ENCODE data around the gene MB21D2.

The MB21D2 gene

GRCh38 chr3:192921793-192922192 lies 4.1 kb upstream of the MB21D2 start:
- no peak for DNase-seq

GRCh38 chr3:192920411-192920810 lies 2.8 kb upstream of the MB21D2 start:
- DNase-seq, result no peak

GRCh38 chr3:192919901-192920300 lies 2.2 kb upstream of the MB21D2 start:
- DNase-seq, result no peak

DNA sequence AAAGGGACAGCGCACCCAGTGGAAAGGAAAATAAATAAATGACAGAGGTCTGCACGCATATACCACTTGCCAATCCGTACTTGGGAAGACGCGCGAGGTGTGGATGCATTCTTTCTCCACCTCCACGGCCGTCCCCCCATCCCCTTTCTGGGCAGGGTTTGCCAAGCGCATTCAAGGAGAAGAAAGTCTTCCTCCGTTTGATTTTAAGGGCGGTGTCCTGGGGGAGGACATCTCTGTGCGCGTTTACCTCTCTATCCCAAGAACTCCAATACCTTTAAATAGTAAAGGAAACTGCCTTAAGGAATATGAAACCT lies 576 bp upstream of the MB21D2 start:
- no peak for DNase-seq

- DNase-seq, result peak; percentile 42 to 57
Measured at GRCh38 chr3:192917028-192917403, 640 bp downstream of the MB21D2 start.

GRCh38 chr3:192916371-192917027 lies 1.2 kb downstream of the MB21D2 start:
- peak in 1 of 2 experiments; percentile 22 for DNase-seq

DNA sequence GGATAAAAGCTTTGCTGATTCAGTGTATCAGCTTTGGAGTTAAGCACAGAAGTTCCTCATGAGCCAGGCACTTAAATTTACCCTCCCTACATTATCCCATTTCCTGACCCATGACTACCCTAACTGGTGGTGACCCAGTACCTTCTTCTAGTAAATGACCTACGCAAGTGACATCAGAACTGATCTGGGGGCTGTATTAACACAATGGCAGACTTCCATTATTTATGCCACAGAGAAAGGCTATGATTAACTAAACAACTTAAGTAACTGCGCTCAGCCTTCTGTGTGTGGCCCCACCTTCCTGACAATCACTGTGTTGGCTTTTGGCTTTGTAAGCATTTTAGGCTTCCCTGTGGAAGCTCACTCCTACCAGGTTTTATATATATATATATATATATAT lies 1.9 kb downstream of the MB21D2 start:
- no peak for DNase-seq

DNA sequence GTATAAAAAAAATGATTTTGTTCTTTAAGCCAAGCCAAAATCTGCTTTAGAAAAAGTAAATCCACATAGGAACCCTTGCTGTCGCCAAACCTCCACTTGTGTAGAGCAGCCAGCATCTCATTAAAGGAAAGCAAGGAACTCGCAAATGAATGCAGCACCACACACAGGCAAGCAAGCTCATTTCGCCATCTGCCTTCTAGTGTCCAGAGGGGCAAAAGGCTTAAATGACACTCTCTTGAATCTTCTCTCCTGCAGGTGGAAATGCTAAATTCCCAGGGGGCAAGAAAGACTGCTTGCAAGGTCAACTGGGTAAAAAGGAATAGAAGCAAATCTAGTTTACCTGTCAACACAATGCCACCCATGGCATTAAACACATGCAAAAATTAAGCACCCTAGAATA lies 2.4 kb downstream of the MB21D2 start:
- DNase-seq, result no peak

- DNase-seq, result no peak
Measured at GRCh38 chr3:192914848-192915247, 2.8 kb downstream of the MB21D2 start.

GRCh38 chr3:192913540-192913939 lies 4.1 kb downstream of the MB21D2 start:
- no peak for DNase-seq

GRCh38 chr3:192911293-192911692 lies 6.4 kb downstream of the MB21D2 start:
- no peak for DNase-seq

DNA sequence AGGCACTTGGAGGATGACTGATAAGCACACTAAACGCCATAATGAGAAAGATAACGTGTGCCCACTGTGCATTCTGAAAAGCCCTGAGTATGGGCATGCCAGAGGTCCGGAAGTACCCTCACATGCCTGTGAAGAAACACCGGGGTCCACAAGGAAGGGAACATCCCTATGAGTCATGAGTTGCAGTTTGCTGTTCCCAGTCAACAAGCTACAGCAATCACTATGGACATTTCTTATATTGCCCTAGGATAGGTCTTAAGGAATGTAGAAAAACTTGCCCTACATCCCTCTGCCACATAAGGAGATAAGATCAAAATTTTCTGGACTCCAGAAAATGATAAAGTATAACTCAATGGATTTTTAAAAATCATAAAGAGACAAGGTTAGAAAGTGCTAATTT lies 9.9 kb downstream of the MB21D2 start:
- DNase-seq, result no peak

DNA sequence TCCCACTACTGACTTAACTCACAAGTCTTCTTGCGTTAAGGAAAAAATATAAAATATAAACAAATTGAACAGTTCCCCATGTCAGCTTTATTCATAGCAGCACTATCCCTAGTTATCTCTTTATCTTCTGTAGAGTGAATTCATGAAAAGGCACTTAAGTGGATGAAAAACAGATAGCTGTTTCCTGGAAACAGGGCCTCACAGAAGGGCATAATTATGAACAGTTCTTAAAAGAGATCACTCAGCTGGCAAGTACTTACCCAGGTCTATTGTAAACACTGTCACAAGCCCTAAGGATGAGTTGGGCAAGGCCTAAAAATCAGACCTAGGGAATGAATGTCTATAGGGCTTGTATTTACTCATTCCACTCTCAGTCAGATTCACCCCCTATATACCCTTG lies 10.7 kb downstream of the MB21D2 start:
- no peak for DNase-seq

DNA sequence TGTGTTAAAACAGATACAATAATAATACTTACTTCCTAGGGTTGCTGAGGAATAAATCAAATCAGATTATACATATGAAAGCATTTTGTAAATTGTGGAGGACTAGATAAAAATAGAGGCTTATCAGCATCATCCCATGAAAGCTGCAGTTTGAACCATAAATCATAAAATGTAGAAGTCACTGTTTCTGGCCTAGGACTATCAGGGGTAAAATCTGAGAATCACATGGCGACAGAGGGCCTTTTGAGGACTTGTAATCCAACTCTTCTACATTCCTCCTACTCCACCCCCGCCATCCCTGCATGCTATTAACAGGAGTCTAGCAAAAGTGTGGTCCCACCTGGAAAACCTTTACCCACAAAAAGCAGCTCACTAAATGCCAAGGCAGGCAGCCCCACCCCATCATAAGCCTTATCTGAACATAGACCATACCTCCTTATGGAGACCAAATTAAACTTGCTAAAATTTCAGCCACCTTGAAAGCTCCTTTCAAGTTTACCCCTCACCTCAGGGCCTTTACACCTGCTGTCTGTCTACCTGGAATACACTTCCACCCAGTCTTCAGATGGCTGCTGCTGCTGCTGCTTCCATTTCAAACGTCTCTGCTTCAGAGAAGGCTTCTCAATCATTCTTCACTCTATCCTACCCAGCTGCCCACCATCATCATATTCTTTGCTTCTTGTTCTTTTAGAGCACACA lies 11.5 kb downstream of the MB21D2 start:
- DNase-seq, result no peak

DNA sequence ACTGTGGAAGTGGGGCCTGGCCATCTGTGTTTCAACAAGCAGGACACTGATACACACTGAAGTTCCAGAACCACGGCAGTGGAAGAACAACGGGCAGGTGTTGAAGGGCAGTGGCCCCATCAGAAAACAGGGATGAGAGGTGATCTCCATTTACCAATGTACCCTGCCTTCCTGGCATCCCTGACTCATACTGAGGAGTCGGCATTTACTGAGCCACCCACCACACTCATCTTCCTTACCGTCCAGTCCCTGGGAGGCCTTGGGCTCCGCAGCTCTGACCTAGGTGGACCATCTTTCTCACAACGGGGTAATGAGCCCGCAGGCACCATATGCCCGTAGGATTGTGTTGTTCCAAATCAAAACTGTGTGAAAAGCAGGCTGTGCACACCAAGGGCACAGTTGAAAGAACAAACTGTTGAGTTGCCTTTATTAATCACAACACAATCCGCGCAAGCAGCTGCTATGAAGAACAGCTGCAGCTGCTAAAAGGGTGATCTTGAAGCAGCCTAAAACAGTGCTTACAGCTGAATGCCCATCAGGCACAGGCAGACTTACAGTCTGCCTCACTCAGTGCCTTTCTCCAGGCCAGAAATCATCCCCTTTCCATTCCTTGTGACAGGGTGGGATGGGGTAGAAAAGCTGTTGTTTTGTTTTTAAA lies 12.9 kb downstream of the MB21D2 start:
- DNase-seq, result no peak

- DNase-seq, result no peak
Measured at GRCh38 chr3:192902549-192902948, 15.1 kb downstream of the MB21D2 start.

GRCh38 chr3:192901435-192901834 lies 16.2 kb downstream of the MB21D2 start:
- DNase-seq, result no peak

DNA sequence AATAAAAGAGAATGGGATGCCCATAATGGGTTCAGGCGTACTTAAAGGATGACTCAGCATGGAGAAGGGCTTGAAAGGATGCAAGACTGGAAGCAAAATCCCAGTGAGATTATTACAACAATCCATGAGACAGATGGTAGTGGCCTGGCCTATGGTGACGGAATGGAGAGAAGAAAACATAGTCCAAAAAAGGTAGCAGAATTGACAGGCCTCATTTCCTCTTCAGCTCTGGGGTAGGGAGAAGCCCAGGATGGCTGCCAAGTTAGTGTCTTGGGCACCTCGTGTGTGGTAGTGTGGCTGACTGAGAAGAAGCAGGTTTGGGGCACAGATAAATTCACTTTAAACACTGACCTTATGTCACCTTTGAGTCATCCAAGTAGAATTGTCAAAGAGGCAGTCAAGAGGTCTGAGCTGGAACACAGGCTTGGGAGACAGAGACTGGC lies 18.1 kb downstream of the MB21D2 start:
- no peak for DNase-seq

- DNase-seq, result no peak
Measured at GRCh38 chr3:192897005-192897404, 20.7 kb downstream of the MB21D2 start.

DNA sequence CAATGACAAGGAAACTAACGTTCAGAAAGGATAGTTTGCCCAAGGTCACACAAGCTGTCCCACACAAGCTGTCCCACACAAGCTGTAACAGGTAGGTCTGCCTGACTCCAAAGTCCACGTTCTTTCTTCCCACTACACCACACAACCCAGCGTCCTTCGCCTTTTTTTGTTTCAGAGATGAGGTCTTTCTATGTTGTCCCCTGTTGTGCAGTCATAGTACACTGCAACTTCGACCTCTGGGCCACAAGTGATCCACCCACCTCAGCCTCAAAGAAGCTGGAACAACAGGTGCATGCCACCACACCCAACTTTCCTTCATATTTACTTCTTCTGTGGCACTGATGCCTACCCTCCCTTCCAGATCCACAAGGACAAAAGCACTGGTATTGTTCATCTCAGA lies 21.4 kb downstream of the MB21D2 start:
- DNase-seq, result no peak

GRCh38 chr3:192894676-192895075 lies 23.0 kb downstream of the MB21D2 start:
- DNase-seq, result no peak

- DNase-seq, result peak; percentile 65 to 74
Measured at GRCh38 chr3:192892981-192893700, 24.5 kb downstream of the MB21D2 start.

Data from activated CD4-positive, alpha-beta T cell treated with anti-CD3 and anti-CD28 coated beads, Interleukin-2, amount 50 U/mL, for 48 hours (primary cell).